Testis (tissue), 2 donors: ENCODE measurements around the gene GRM4.
"Not testable (repeated sequence)": the region's sequence is repeated elsewhere in the genome, so short reads cannot be mapped to it uniquely, and the experiment has no call there.

Experiments
- CTCF ChIP-seq, 3 experiments: fragments of 450-650 bp in 2 of 3; fragments of 200-600 bp in 1 of 3; sonication (generic) in 1 of 3; IDR thresholded peaks; one replicate each; pipeline ENCODE4 v1.5.1; 2016 to 2019; ENCODE audit warnings: antibody characterized with exemption in 3 of 3, mild to moderate bottlenecking in 2 of 3, moderate library complexity in 1 of 3
- POLR2A ChIP-seq: fragments of 450-650 bp; IDR thresholded peaks from one replicate; pipeline ENCODE4 v1.6.1; 2017; ENCODE audit warnings: antibody characterized with exemption, mild to moderate bottlenecking, moderate library complexity

GRCh38 chr6:34041998-34042397 lies 103.9 kb downstream of the GRM4 start:
- TF ChIP-seq CTCF (IDR thresholded peaks at IDR 0.05); POLR2A: not testable (repeated sequence)
